Caco-2 (cell line): Measurements from ENCODE around the gene TOR1B. TPM values are rescaled to one million over a fixed set of nuclear protein-coding genes. Genes with fewer than 3 reads are reported as not detected.
A peak's percentile ranks its signal among the peaks of the same experiment; 100 is the strongest.

Experiments
- BruUV-seq: library from RNA; stranded (reverse); fragments of 400-500 nt; replicated peaks from 2 replicates; lab custom pipeline; 2021; lab: Mats Ljungman, UMichigan
- CTCF ChIA-PET: fragments of 300-600 bp; sonication (Branson Sonifier 250); formaldehyde crosslinking; loops from one replicate; lab custom pipeline; 2022; ENCODE audit warnings: antibody characterized with exemption; lab: Charles Lee
- POLR2A ChIA-PET: fragments of 300-600 bp; sonication (Branson Sonifier 250); formaldehyde crosslinking; loops from one replicate; lab custom pipeline; 2022; ENCODE audit warnings: antibody characterized with exemption; lab: Charles Lee
- DNase-seq, 2 experiments: peaks; one replicate each; pipeline versions ENCODE4 v3.0.0 to v3.0.0-alpha.2; 2020 to 2022
- H3K27me3 ChIP-seq: replicated peaks from 2 replicates; pipeline ENCODE4 v1.6.0; 2011; ENCODE audit warnings: low read length; ENCODE audit not compliant: control insufficient read depth, insufficient read depth
- H3K36me3 ChIP-seq: 2 replicates; pipeline ENCODE4 v1.5.1; 2011; ENCODE audit warnings: low read length; ENCODE audit not compliant: control insufficient read depth, insufficient read depth
- H3K4me1 ChIP-seq: fragments of 250-450 bp; sonication (Bioruptor Pico); 2 replicates; pipeline ENCODE4 v1.5.1; 2020; ENCODE audit warnings: mild to moderate bottlenecking
- H3K4me3 ChIP-seq: 2 replicates; pipeline ENCODE4 v1.5.1; 2011; ENCODE audit warnings: low read depth, mild to moderate bottlenecking, control low read depth, low read length
- H3K9me3 ChIP-seq: fragments of 250-450 bp; sonication (Bioruptor Pico); 2 replicates; pipeline ENCODE4 v1.5.1; 2020; ENCODE audit warnings: mild to moderate bottlenecking, moderate library complexity
- H3K27ac Mint-ChIP-seq: one replicate; pipeline ENCODE4 v1.8.0; 2022; ENCODE audit warnings: mixed read lengths; ENCODE audit not compliant: unreplicated experiment
- H3K27me3 Mint-ChIP-seq: one replicate; pipeline ENCODE4 v1.8.0; 2022; ENCODE audit warnings: mixed read lengths; ENCODE audit not compliant: insufficient read depth, unreplicated experiment
- H3K36me3 Mint-ChIP-seq: one replicate; pipeline ENCODE4 v1.8.0; 2022; ENCODE audit warnings: mild to moderate bottlenecking, mixed read lengths; ENCODE audit not compliant: insufficient read depth, unreplicated experiment
- H3K4me1 Mint-ChIP-seq: one replicate; pipeline ENCODE4 v1.8.0; 2022; ENCODE audit warnings: low read depth, mixed read lengths; ENCODE audit not compliant: unreplicated experiment
- H3K4me3 Mint-ChIP-seq: one replicate; pipeline ENCODE4 v1.8.0; 2022; ENCODE audit warnings: mild to moderate bottlenecking, moderate library complexity, mixed read lengths; ENCODE audit not compliant: unreplicated experiment
- H3K9me3 Mint-ChIP-seq: one replicate; pipeline ENCODE4 v1.8.0; 2022; ENCODE audit warnings: mixed read lengths; ENCODE audit not compliant: unreplicated experiment
- intact Hi-C: fragments of 100-400 bp; cut with micrococcal nuclease; formaldehyde crosslinking; loops from one replicate; pipeline ENCODE4 v1.10.0; 2022; ENCODE audit not compliant: unreplicated experiment
- total RNA-seq: library from RNA; stranded (reverse); gene quantifications from 2 replicates; pipeline ENCODE4 v1.2.3, GENCODE V29; 2022
- TF ChIP-seq, protein P1 (sequence below), 2 experiments: fragments of 200-600 bp in 1 of 2; IDR thresholded peaks; 1 replicate in 1 of 2; 2 replicates in 1 of 2; pipeline versions ENCODE4 v1.5.1 to v1.8.0; 2011 to 2022; ENCODE audit warnings: antibody characterized with exemption in 1 of 2, control low read depth in 1 of 2, inconsistent platforms in 1 of 2, low read depth in 1 of 2, low read length in 1 of 2, mild to moderate bottlenecking in 1 of 2, moderate library complexity in 1 of 2; ENCODE audit not compliant: insufficient read depth in 1 of 2, severe bottlenecking in 1 of 2, unreplicated experiment in 1 of 2

The TOR1B gene
- total RNA-seq, 1 experiment from 2014 or later: 22.8 TPM

- no peak overlapping the region for H3K27ac Mint-ChIP-seq
- Histone ChIP-seq H3K4me1 (peaks cover 14% of the 10 kb centered on the region), H3K36me3 (no peaks in the 10 kb centered on the region), H3K27me3 (no peaks in the 10 kb centered on the region), H3K4me3 (no peak overlapping the region), H3K9me3 (no peaks in the 10 kb centered on the region)
- ChIA-PET CTCF (interaction anchor here (0.7 kb wide), 1 partner anchor 276 kb away, joined by 3 read pairs; no protein-coding TSS in a partner anchor), POLR2A (no interaction called here)
- peaks cover 6% of the 10 kb centered on the region for H3K27me3 Mint-ChIP-seq
- peaks cover 6% of the 10 kb centered on the region for H3K4me1 Mint-ChIP-seq
- TF ChIP-seq, protein P1, sequence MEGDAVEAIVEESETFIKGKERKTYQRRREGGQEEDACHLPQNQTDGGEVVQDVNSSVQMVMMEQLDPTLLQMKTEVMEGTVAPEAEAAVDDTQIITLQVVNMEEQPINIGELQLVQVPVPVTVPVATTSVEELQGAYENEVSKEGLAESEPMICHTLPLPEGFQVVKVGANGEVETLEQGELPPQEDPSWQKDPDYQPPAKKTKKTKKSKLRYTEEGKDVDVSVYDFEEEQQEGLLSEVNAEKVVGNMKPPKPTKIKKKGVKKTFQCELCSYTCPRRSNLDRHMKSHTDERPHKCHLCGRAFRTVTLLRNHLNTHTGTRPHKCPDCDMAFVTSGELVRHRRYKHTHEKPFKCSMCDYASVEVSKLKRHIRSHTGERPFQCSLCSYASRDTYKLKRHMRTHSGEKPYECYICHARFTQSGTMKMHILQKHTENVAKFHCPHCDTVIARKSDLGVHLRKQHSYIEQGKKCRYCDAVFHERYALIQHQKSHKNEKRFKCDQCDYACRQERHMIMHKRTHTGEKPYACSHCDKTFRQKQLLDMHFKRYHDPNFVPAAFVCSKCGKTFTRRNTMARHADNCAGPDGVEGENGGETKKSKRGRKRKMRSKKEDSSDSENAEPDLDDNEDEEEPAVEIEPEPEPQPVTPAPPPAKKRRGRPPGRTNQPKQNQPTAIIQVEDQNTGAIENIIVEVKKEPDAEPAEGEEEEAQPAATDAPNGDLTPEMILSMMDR (IDR thresholded peaks at IDR 0.05; ENCODE audit: insufficient read depth in 1 of 2, low read depth in 1 of 2, low read length in 1 of 2, severe bottlenecking in 1 of 2, unreplicated experiment in 1 of 2): no peak
- no peak overlapping the region for H3K4me3 Mint-ChIP-seq
- no peaks in the 10 kb centered on the region for H3K9me3 Mint-ChIP-seq
- DNase-seq: no peak
- no TSS peak for BruUV-seq
- intact Hi-C loops: no loop called here
- peaks cover 6% of the 10 kb centered on the region for H3K36me3 Mint-ChIP-seq
These were observed 24.5 kb upstream of the TOR1B start for GRCh38 chr9:129778469-129778868.

DNA sequence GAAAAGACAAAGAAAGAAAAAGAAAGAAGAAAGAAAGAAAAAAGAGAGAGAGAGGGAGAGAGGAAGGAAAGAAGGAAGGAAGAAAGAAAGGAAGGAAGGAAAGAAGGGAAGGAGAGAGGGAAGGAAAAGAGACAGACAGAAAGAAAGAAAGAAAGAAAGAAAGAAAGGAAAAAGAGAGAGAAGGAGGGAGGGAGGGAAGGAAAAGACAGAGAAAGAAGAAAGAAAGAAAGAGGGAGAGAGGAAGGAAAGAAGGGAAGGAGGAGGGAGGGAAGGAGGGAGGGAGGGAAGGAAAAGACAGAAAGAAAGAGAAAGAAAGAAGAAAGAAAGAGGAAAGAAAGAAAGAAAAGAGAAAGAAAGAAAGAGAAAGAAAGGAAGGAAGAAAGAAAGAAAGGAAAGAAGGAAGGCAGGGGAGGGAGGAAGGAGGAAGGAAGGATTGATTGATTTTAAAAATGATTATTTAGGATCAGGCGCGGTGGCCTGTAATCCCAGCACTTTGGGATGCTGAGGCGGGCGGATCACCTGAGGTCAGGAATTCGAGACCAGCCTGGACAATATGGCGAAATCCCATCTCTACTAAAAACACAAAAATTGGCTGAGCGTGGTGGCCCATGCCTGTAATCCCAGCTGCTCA is 23.3 kb upstream of the TOR1B start:
- no peak overlapping the region for H3K4me3 ChIP-seq
- H3K4me1 Mint-ChIP-seq: peaks cover 6% of the 10 kb centered on the region
- no peaks in the 10 kb centered on the region for H3K27me3 ChIP-seq
- H3K4me3 Mint-ChIP-seq: no peak overlapping the region
- peak overlapping the region; percentile 4 for H3K27ac Mint-ChIP-seq
- no peaks in the 10 kb centered on the region for H3K9me3 ChIP-seq
- intact Hi-C loops: no loop called here
- no peaks in the 10 kb centered on the region for H3K9me3 Mint-ChIP-seq
- TF ChIP-seq, protein P1 (IDR thresholded peaks at IDR 0.05; ENCODE audit: insufficient read depth in 1 of 2, low read depth in 1 of 2, low read length in 1 of 2, severe bottlenecking in 1 of 2, unreplicated experiment in 1 of 2): no peak
- POLR2A ChIA-PET: no interaction called here
- H3K36me3 Mint-ChIP-seq: peaks cover 6% of the 10 kb centered on the region
- H3K4me1 ChIP-seq: peaks cover 14% of the 10 kb centered on the region
- CTCF ChIA-PET: interaction anchor here (0.7 kb wide), 1 partner anchor 446 kb away, joined by 7 read pairs; no protein-coding TSS in a partner anchor
- H3K36me3 ChIP-seq: no peaks in the 10 kb centered on the region
- BruUV-seq: no TSS peak
- peaks cover 4% of the 10 kb centered on the region for H3K27me3 Mint-ChIP-seq
- no peak for DNase-seq

DNA sequence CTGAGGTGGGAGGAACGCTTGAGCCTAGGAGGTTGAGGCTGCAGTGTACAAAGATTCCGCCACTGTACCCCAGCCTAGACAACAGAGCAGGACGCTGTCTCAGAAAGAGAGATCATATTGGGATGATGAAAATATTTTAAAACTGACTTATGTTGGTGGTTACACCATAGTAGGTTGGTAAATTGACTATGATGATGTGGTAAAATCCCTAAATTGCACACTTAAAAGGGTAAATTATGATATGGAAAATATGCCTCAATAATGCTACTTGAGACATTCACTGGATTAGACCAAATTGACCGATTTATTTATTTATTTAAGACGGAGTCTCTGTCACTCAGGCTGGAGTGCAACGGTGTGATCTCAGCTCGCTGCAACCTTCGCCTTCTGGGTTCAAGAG is 21.9 kb upstream of the TOR1B start:
- Mint-ChIP-seq H3K27me3 (peaks cover 4% of the 10 kb centered on the region), H3K36me3 (peaks cover 6% of the 10 kb centered on the region), H3K9me3 (no peaks in the 10 kb centered on the region), H3K4me1 (peaks cover 6% of the 10 kb centered on the region), H3K27ac (no peak overlapping the region), H3K4me3 (no peak overlapping the region)
- TF ChIP-seq, protein P1 (IDR thresholded peaks at IDR 0.05; ENCODE audit: insufficient read depth in 1 of 2, low read depth in 1 of 2, low read length in 1 of 2, severe bottlenecking in 1 of 2, unreplicated experiment in 1 of 2): no peak
- H3K4me3 ChIP-seq: no peak overlapping the region
- H3K9me3 ChIP-seq: no peaks in the 10 kb centered on the region
- ChIA-PET CTCF (interaction anchor here (1.4 to 1.6 kb wide), 2 partner anchors 43 to 55 kb away, joined by 5 to 15 read pairs; no protein-coding TSS in a partner anchor), POLR2A (no interaction called here)
- intact Hi-C loops: no loop called here
- H3K36me3 ChIP-seq: no peaks in the 10 kb centered on the region
- peaks cover 14% of the 10 kb centered on the region for H3K4me1 ChIP-seq
- BruUV-seq: no TSS peak
- no peaks in the 10 kb centered on the region for H3K27me3 ChIP-seq
- no peak for DNase-seq
